Activated CD4-positive, alpha-beta T cell treated with anti-CD3 and anti-CD28 coated beads, Interleukin-2, amount 50 U/mL, for 1 hour (primary cell): ENCODE data around the gene LILRA5.
A peak's percentile ranks its signal among the peaks of the same experiment; 100 is the strongest.
"Not testable (repeated sequence)": the region's sequence is repeated elsewhere in the genome, so short reads cannot be mapped to it uniquely, and the experiment has no call there.

Experiments
- DNase-seq: peaks from one replicate; pipeline ENCODE4 v3.0.0-alpha.2; 2020

The LILRA5 gene

GRCh38 chr19:54333586-54334298 is 20.8 kb upstream of the LILRA5 start:
- no peak for DNase-seq

- no peak for DNase-seq
These were observed 19.2 kb upstream of the LILRA5 start for GRCh38 chr19:54332149-54332548.

- no peak for DNase-seq
These were observed 18.7 kb upstream of the LILRA5 start for GRCh38 chr19:54331626-54332025.

GRCh38 chr19:54329476-54330165 is 16.7 kb upstream of the LILRA5 start:
- DNase-seq: no peak

- DNase-seq: not testable (repeated sequence)
These were observed 15.8 kb upstream of the LILRA5 start for GRCh38 chr19:54328781-54329180.

- DNase-seq: no peak
These were observed 12.7 kb upstream of the LILRA5 start for GRCh38 chr19:54325631-54326030.

GRCh38 chr19:54325194-54325621 is 12.2 kb upstream of the LILRA5 start:
- peak; percentile 43 for DNase-seq

GRCh38 chr19:54324071-54324470 is 11.1 kb upstream of the LILRA5 start:
- DNase-seq: no peak

GRCh38 chr19:54322934-54323333 is 10.0 kb upstream of the LILRA5 start:
- not testable (repeated sequence) for DNase-seq

- DNase-seq: not testable (repeated sequence)
These were observed 9.3 kb upstream of the LILRA5 start for GRCh38 chr19:54322295-54322694.

GRCh38 chr19:54319892-54320670 is 7.1 kb upstream of the LILRA5 start:
- DNase-seq: no peak

GRCh38 chr19:54319049-54319448 is 6.1 kb upstream of the LILRA5 start:
- no peak for DNase-seq

GRCh38 chr19:54317965-54318240 is 4.9 kb upstream of the LILRA5 start:
- DNase-seq: no peak

GRCh38 chr19:54317108-54317964 is 4.4 kb upstream of the LILRA5 start:
- no peak for DNase-seq

GRCh38 chr19:54316746-54317107 is 3.8 kb upstream of the LILRA5 start:
- DNase-seq: no peak

- DNase-seq: no peak
These were observed 3.0 kb upstream of the LILRA5 start for GRCh38 chr19:54315956-54316355.

GRCh38 chr19:54312011-54312410 is 955 bp downstream of the LILRA5 start:
- DNase-seq: no peak

- DNase-seq: no peak
These were observed 1.5 kb downstream of the LILRA5 start for GRCh38 chr19:54311486-54311885.

- DNase-seq: no peak
These were observed 2.4 kb downstream of the LILRA5 start for GRCh38 chr19:54310543-54310942.

- no peak for DNase-seq
These were observed 3.2 kb downstream of the LILRA5 start for GRCh38 chr19:54309811-54310210.

- DNase-seq: no peak
These were observed 5.5 kb downstream of the LILRA5 start for GRCh38 chr19:54307389-54308020.

GRCh38 chr19:54305141-54305540 is 7.8 kb downstream of the LILRA5 start:
- DNase-seq: no peak

GRCh38 chr19:54302257-54302656 is 10.7 kb downstream of the LILRA5 start:
- no peak for DNase-seq
